ENCODE measurements around the gene SLC10A7. TPM values are rescaled to one million over a fixed set of nuclear protein-coding genes. Genes with fewer than 3 reads are reported as not detected.

The SLC10A7 gene
- total and polyA plus RNA-seq, 7 donors: 1.4 to 9.3 (median 5.3) TPM

DNA sequence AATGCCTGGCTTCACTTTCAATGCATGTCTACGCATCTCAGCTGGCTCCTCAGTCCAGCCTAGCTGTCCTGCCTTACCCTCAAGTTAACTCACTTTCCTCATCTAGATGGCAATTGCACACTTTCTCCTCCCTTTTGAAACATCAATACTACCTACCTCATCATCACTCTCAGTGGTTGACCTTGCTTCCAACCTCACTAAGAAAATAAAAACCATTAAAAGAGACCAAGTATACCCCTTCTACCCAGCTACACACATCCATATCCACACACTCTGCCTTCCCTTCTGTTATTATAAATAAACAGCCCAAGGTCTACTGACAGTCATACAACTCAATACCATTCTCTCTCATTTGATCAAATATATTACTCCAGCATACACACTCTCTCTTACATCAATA is 21.5 kb downstream of the SLC10A7 start:
- no peak overlapping the region for H3K27ac ChIP-seq
- no peak overlapping the region for H3K4me3 ChIP-seq
- TF ChIP-seq POLR2AphosphoS5 (IDR thresholded peaks at IDR 0.05) (no peak), POLR2A (IDR thresholded peaks at IDR 0.05) (no peak), EP300 (IDR thresholded peaks at IDR 0.05) (no peak)
- TF ChIP-seq, protein P1, sequence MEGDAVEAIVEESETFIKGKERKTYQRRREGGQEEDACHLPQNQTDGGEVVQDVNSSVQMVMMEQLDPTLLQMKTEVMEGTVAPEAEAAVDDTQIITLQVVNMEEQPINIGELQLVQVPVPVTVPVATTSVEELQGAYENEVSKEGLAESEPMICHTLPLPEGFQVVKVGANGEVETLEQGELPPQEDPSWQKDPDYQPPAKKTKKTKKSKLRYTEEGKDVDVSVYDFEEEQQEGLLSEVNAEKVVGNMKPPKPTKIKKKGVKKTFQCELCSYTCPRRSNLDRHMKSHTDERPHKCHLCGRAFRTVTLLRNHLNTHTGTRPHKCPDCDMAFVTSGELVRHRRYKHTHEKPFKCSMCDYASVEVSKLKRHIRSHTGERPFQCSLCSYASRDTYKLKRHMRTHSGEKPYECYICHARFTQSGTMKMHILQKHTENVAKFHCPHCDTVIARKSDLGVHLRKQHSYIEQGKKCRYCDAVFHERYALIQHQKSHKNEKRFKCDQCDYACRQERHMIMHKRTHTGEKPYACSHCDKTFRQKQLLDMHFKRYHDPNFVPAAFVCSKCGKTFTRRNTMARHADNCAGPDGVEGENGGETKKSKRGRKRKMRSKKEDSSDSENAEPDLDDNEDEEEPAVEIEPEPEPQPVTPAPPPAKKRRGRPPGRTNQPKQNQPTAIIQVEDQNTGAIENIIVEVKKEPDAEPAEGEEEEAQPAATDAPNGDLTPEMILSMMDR (IDR thresholded peaks at IDR 0.05): no peak
- WGBS, 2 donors: 93 to 97% methylated on average over 1 of the region's 1 CpG
- no peaks in the 10 kb centered on the region for H3K27me3 ChIP-seq
- no peaks in the 10 kb centered on the region for H3K9me3 ChIP-seq
- intact Hi-C loops (cut with DNase I): no loop called here
- no peaks in the 10 kb centered on the region for H3K4me1 ChIP-seq
- no peak for DNase-seq
- H3K36me3 ChIP-seq: peaks cover 0 to 31% (median 0%) of the 10 kb centered on the region in 4 donors

DNA sequence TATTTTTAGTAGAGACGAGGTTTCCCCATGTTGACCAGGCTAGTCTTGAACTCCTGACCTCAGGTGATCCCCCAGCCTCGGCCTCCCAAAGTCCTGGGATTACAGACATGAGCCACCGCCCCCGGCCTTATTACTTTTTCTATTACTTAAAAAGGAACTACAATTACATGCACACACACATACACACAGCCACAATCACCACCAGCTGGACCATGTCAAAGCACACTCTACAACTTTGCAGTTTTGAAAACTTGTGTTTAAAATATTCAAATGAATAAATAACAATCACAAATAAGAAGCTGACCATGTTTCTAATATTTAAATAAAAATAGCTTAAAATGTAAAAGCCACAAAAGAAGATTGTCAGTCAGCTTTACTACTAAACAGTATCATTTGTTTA is 23.4 kb downstream of the SLC10A7 start:
- H3K27me3 ChIP-seq: no peaks in the 10 kb centered on the region
- no peaks in the 10 kb centered on the region for H3K9me3 ChIP-seq
- WGBS, 2 donors: 92 to 95% methylated on average over 4 of the region's 4 CpGs
- DNase-seq: no peak
- H3K27ac ChIP-seq: no peak overlapping the region
- TF ChIP-seq, protein P1 (IDR thresholded peaks at IDR 0.05): no peak
- TF ChIP-seq EP300 (IDR thresholded peaks at IDR 0.05) (no peak), POLR2A (IDR thresholded peaks at IDR 0.05) (no peak), POLR2AphosphoS5 (IDR thresholded peaks at IDR 0.05) (no peak)
- no peaks in the 10 kb centered on the region for H3K4me1 ChIP-seq
- peaks cover 0 to 21% (median 0%) of the 10 kb centered on the region in 4 donors for H3K36me3 ChIP-seq
- intact Hi-C loops (cut with DNase I): no loop called here
- no peak overlapping the region for H3K4me3 ChIP-seq

DNA sequence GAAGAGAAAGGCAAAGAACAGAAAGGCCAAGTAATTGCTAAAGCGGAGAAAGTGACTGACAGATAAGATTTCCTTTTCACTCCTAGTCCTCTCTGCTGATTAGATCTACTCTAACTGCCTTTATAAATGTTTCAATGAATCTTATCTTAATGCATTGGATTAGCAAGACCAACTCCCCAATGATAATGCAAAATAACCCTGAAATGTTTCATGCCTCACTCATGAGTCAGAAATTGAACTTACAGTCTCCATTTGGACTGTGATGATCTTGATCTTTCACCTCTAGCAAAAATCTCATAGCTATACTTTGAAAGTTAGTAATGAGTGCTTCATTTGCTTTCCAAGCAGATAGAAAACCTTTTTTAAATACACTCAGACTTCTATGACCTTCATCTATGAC is 26.5 kb downstream of the SLC10A7 start:
- Histone ChIP-seq H3K4me1 (no peaks in the 10 kb centered on the region), H3K27ac (no peak overlapping the region), H3K4me3 (no peak overlapping the region), H3K36me3 (no peaks in the 10 kb centered on the region), H3K27me3 (no peaks in the 10 kb centered on the region), H3K9me3 (no peaks in the 10 kb centered on the region)
- intact Hi-C loops (cut with DNase I): no loop called here
- DNase-seq: no peak
- WGBS, 2 donors: 100% methylated on average over 1 of the region's 1 CpG
- no peak for TF ChIP-seq EP300 (IDR thresholded peaks at IDR 0.05)
- TF ChIP-seq POLR2AphosphoS5 (IDR thresholded peaks at IDR 0.05): no peak
- TF ChIP-seq, protein P1 (IDR thresholded peaks at IDR 0.05): no peak
- TF ChIP-seq POLR2A (IDR thresholded peaks at IDR 0.05): no peak

DNA sequence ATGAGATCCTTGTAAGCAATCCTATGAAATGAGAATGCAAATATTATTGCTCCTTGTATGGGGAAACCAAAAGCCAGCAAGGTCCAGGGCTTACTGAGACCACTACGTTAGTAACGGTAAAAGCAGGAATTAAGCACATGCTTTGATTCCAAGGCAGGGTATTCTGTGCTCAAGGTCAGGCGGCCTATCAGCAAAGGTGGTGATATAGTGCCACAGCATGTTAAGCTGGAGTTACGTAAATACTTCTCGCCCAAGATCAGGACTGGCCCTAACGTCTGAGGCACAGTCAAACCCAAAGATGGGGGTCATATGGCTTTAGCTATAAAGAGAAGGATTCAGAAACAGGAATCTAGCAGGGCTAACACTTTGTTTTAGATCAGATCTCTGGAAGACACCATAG is 27.6 kb downstream of the SLC10A7 start:
- Histone ChIP-seq H3K9me3 (no peaks in the 10 kb centered on the region), H3K36me3 (no peaks in the 10 kb centered on the region), H3K27ac (no peak overlapping the region), H3K4me3 (no peak overlapping the region), H3K27me3 (no peaks in the 10 kb centered on the region), H3K4me1 (no peaks in the 10 kb centered on the region)
- no peak for DNase-seq
- intact Hi-C loops (cut with DNase I): no loop called here
- TF ChIP-seq EP300 (IDR thresholded peaks at IDR 0.05) (no peak), POLR2A (IDR thresholded peaks at IDR 0.05) (no peak), POLR2AphosphoS5 (IDR thresholded peaks at IDR 0.05) (no peak)
- TF ChIP-seq, protein P1 (IDR thresholded peaks at IDR 0.05): no peak
- 95 to 97% methylated on average over 6 of the region's 6 CpGs for WGBS, 2 donors

DNA sequence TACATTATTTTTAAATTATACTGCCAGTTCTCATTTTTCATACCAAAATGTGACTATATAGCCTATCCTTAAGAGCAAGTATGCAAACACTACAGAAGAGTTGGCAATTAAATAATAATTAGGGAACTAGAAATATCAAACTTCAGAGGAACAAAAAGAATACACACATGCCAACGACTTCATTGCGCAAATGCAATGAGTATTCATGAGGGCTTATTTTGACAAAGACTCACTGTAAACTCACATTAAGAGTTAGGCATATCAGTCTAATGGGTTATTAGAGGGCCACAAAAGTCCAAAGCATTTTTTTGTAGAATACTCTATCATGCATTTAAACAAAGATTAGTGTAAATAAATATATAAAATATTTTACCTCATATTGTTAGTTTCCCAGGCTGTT is 31.6 kb downstream of the SLC10A7 start:
- 94 to 95% methylated on average over 2 of the region's 2 CpGs for WGBS, 2 donors
- Histone ChIP-seq H3K9me3 (no peaks in the 10 kb centered on the region), H3K4me3 (no peak overlapping the region), H3K4me1 (no peaks in the 10 kb centered on the region), H3K27me3 (no peaks in the 10 kb centered on the region), H3K27ac (no peak overlapping the region), H3K36me3 (peaks cover 0 to 11% (median 0%) of the 10 kb centered on the region in 4 donors)
- TF ChIP-seq, protein P1 (IDR thresholded peaks at IDR 0.05): no peak
- TF ChIP-seq POLR2AphosphoS5 (IDR thresholded peaks at IDR 0.05) (no peak), POLR2A (IDR thresholded peaks at IDR 0.05) (no peak), EP300 (IDR thresholded peaks at IDR 0.05) (no peak)
- intact Hi-C loops (cut with DNase I): no loop called here
- no peak for DNase-seq
